GM15510 (cell line): ENCODE results near the gene SKOR1.

Experiments used
- POLR2A ChIP-seq: IDR thresholded peaks from 3 replicates; pipeline ENCODE4 v1.6.1; 2011; ENCODE audit warnings: borderline replicate concordance; ENCODE audit not compliant: insufficient read length; ENCODE audit errors: extremely low read depth

Gene SKOR1

GRCh38 chr15:67832031-67832551, 6.8 kb downstream of the SKOR1 start:
- no peak for TF ChIP-seq POLR2A

DNA sequence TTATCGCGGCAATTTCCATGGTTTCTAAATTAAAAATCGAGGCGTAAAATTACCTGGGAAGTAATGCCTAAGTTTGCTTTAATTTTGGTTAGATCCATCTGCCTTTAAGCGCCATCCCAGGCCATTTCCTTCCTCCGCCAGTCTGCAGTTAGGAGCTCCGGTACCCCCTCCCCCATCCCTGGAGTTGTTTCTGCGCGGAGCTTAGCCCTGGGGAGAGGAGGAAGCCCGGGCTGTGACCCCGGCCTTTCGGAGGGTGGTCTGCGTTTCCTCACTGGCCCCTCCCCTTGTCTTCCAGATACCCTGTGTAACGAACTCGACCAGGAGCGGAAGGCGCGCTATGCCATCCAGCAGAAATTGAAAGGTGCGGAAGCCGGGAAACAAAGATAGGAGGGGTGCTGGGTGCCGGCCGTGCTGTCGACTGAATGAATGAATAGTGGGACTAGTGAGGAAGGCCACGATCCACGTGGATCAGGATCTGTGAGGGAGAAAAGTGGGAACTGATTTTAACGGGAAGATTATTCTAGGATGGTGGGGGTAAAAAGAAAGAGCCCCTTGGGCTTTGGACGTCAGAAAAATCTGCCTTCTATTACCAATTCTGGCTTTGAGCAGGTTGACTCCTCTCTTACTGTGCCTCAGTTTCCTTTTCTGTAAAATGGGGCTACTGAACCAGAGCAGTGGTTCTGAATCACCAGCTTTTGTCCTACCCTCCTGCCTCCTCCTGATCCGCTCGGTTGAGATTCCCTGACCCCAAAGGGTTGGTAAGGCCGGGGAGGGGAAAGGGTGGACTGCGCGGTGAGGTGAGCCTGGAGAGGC, 7.8 kb downstream of the SKOR1 start:
- TF ChIP-seq POLR2A = no peak

- TF ChIP-seq POLR2A = no peak
Observed at GRCh38 chr15:67833710-67834511, 8.6 kb downstream of the SKOR1 start.

- TF ChIP-seq POLR2A = no peak
Observed at GRCh38 chr15:67834581-67835296, 9.4 kb downstream of the SKOR1 start.

GRCh38 chr15:67835297-67836133, 10.2 kb downstream of the SKOR1 start:
- TF ChIP-seq POLR2A = no peak

- no peak for TF ChIP-seq POLR2A
Observed at GRCh38 chr15:67836134-67836455, 10.8 kb downstream of the SKOR1 start.

- TF ChIP-seq POLR2A = no peak
Observed at GRCh38 chr15:67836477-67836876, 11.2 kb downstream of the SKOR1 start.

DNA sequence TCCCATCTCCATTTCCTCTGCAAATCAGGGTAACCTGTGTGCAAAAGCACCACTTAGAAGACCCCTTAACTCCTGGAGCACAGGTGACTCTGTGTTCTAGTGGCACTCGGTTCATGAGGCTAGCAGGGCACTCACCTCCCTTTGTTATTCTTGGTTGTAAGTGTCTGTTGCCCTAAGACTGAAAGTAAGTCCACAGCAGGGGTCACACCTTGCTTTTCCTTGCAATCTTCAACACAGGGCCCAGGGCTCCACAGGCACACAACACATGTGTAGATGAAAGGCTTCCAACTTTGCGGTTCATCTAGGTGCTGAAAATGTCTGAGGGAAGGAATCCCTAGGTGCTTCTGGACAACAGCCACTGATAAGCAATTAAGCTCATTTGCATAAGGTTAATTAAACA, 11.6 kb downstream of the SKOR1 start:
- TF ChIP-seq POLR2A = no peak

DNA sequence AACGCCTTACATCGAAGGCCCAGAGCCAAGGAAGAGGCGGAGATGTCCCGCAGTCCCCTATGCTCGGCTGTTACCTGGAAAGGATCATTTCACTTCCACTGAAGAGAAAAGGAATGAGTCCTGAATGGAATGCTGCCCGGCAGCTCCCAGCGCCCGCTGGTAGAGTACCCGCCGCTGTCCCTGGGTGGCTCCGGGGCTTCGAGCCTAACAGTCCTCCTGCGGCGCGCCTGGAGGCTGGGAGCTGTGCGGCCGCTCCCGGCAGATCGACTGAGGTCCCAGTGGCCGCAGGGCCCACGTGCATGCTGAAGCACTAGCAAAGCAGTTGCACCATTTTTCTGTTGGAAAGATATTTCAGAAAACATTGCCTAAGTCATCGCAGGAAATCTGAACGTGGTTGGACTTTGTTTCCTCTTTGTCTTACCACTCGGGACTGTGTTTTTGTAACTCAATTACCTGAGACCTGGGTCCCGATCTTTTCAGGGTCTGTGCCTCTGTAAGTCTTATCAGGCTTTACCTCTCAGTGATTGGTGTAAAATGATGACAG, 13.6 kb downstream of the SKOR1 start:
- TF ChIP-seq POLR2A = no peak

GRCh38 chr15:67839499-67839928, 14.2 kb downstream of the SKOR1 start:
- no peak for TF ChIP-seq POLR2A

DNA sequence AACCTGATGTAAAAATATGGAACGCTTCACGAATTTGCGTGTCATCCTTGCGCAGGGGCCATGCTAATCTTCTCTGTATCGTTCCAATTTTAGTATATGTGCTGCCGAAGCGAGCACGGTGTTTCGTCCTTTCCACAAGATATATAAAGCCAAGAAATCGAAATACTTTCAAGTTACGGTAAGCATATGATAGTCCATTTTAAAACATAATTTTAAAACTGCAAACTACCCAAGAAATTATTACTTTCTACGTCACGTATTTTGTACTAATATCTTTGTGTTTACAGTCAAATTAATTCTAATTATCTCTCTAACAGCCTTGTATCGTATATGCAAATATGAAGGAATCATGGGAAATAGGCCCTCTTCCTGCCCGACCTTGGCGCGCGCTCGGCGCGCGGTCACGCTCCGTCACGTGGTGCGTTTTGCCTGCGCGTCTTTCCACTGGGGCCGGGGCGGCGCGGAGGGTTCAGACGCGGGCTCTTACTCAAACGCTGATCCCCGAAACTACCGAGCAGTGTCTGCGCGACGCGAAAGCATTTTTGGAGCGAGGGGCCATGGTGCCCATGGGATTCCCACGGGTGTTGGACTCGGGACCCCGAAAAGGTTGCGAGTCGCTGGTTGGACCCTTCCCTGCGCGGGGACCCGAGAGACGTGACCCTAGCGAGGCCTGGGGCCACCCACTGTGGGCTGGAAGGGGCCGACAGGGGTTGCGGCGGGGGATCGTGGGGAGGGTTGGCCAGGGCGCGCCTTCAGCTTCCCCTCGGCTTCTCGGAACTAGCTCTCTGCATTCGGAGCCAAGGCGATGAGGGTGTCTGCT, 14.8 kb downstream of the SKOR1 start, which contains the start of gene RNU6-1:
Gene RNU6-1, minus strand, starts transcription at position 117 of the 820 bp plus-strand sequence.
- peak; percentile 90 for TF ChIP-seq POLR2A

GRCh38 chr15:67840749-67841512, 15.6 kb downstream of the SKOR1 start:
- TF ChIP-seq POLR2A = no peak

DNA sequence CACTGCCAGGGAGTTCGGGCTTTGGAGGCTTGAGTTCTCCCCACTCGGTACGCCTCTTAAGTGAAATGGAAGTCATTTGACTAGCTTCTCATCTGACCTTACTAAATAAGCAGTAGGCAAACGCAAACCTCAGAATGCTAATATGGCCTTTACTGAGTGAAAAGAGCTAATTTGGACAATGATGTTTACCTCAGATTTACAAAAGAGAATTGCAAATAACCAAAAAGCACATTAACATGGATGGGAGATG, 16.1 kb downstream of the SKOR1 start:
- TF ChIP-seq POLR2A = no peak
